Fibroblast of lung (primary cell): ENCODE measurements around the gene FGF18.

ENCODE experiments used
- CTCF ChIP-seq, 2 donors: IDR thresholded peaks in 1 of 2; conservative IDR thresholded peaks in 1 of 2; 1 replicate in 1 of 2; 2 replicates in 1 of 2; pipeline ENCODE4 v1.5.1; 2011 to 2012; ENCODE audit warnings: low read length in 2 of 2, control low read depth in 1 of 2, inconsistent platforms in 1 of 2, low read depth in 1 of 2, mild to moderate bottlenecking in 1 of 2
- EZH2 ChIP-seq: IDR thresholded peaks from 2 replicates; pipeline ENCODE4 v1.5.1; 2012; ENCODE audit warnings: low read length, control low read depth, mild to moderate bottlenecking; ENCODE audit errors: missing control alignments

DNA sequence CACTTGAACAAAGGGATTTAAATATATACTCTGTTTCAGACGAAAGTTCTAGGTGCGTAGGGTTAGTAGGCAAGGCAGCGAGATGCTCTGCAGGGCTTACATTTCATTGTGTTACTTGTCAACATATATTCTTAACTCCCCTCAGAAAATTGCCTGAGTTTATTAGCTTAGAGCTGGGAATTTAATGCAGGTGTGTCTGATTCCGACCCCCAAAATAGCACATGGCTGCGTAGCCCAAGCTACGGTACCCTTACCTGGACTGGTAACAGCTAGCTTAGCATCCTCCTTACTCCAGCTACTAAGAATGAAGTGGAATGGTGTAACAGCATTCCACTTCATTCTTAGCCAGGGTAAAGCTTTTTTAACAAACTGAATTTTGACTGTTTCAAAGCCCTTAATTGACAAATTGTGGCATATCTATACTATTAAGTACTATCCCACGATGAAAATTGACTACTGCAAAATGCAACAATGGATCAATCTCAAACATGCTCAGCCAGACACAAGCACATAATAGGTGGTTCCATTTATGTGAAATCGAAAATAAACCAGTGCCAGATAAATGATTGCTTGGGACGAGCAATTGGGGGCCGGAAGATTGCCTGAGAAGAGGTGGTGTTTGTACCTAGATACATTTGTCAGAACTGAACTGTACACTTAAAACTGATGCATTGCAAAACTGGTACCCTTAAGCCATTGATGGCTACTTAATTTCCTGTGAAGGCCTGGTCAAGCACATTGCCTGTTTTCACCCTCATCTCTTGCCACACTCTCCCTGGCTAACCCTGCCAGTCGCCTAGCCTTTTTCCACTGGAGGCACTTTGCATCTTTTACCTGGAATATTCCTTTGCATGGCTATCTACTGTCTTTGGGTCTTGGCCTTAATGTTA is 3.0 kb upstream of the FGF18 start:
- TF ChIP-seq EZH2, result no peak
- TF ChIP-seq CTCF (conservative IDR thresholded peaks at IDR 0.05 in 1 of 2, IDR thresholded peaks at IDR 0.05 in 1 of 2; ENCODE audit: low read depth in 1 of 2, low read length in 2 of 2), result no peak
